NCI-H2081 treated with DMSO at 0.1 percent for 48 hours (cell line): ENCODE measurements around the gene EXTL1.

ENCODE experiments used
- DNase-seq: peaks from one replicate; lab custom pipeline; 2025; lab: John Stamatoyannopoulos, UW

Gene EXTL1

DNA sequence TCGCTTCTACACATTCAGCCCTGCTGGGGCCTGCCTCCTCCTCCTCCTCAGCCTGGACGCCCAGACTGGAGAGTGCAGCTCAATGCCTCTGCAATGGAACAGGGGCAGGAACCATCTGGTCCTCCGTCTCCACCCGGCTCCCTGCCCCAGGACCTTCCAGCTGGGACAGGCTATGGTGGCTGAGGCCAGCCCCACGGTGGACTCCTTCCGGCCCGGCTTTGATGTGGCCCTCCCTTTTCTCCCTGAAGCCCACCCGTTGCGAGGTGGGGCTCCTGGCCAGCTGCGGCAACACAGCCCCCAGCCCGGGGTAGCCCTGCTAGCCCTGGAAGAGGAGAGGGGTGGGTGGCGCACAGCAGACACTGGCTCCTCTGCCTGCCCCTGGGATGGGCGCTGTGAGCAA is 1.4 kb downstream of the EXTL1 start:
- DNase-seq, result no peak

- DNase-seq, result no peak
Measured at GRCh38 chr1:26023826-26024225, 2.3 kb downstream of the EXTL1 start.

DNA sequence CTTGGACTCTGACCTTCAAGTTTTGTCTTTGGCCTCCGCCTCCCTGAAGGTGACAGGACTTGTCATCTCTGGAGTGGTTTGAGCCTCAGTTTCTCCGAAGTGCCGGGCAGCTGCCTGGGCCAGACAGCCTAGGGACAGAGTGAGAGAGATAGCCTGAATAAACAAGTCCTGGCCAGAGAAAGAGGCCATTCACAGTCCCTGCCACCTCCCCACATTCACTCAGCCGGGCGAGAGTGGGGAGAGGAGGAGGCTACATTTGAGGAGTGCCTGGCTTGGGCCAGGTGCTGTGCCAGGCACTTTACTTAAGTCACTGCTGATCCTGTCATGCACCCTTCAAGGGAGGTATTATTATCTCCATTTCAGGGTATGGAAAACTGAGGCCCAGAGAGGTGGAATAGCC is 3.5 kb downstream of the EXTL1 start:
- no peak for DNase-seq

- DNase-seq, result no peak
Measured at GRCh38 chr1:26025517-26025916, 3.9 kb downstream of the EXTL1 start.

GRCh38 chr1:26027716-26028489 is 6.3 kb downstream of the EXTL1 start:
- no peak for DNase-seq

GRCh38 chr1:26028490-26028980 is 7.0 kb downstream of the EXTL1 start:
- DNase-seq, result no peak

GRCh38 chr1:26029054-26029863 is 7.7 kb downstream of the EXTL1 start:
- DNase-seq, result no peak

GRCh38 chr1:26029864-26030481 is 8.4 kb downstream of the EXTL1 start:
- DNase-seq, result no peak

- DNase-seq, result no peak
Measured at GRCh38 chr1:26031196-26031595, 9.6 kb downstream of the EXTL1 start.

- no peak for DNase-seq
Measured at GRCh38 chr1:26031611-26032220, 10.1 kb downstream of the EXTL1 start.

- DNase-seq, result no peak
Measured at GRCh38 chr1:26032656-26033357, 11.2 kb downstream of the EXTL1 start.

DNA sequence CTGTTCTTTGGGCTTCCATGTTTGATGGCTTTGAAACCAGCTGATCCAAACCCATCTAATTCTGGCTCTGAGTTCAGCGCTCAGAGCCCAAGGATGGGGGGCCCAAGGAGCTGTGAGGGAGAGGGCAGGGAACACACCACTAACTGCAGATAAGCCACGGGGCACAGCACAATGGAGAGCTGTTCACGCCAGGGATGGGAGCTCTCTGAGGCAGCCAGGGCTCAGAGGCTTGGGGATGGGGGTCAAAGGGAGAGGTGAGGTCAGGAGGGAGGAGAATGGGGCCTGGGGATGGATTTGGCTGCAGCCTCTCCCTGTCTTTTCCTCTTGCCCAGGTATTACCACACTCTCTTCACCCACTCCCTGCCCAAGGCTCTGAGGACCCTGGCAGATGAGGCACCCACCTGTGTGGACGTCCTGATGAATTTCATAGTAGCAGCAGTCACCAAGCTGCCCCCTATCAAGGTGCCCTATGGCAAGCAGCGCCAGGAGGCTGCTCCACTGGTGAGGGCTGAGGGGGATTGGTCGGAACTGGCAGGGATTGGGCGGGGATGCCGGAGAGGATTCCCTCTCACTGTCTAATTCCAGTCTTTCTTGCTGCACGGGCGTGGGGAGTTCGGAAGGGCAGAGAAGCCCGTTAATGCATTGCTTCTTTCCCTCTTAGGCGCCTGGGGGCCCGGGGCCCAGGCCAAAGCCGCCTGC is 13.1 kb downstream of the EXTL1 start:
- no peak for DNase-seq

DNA sequence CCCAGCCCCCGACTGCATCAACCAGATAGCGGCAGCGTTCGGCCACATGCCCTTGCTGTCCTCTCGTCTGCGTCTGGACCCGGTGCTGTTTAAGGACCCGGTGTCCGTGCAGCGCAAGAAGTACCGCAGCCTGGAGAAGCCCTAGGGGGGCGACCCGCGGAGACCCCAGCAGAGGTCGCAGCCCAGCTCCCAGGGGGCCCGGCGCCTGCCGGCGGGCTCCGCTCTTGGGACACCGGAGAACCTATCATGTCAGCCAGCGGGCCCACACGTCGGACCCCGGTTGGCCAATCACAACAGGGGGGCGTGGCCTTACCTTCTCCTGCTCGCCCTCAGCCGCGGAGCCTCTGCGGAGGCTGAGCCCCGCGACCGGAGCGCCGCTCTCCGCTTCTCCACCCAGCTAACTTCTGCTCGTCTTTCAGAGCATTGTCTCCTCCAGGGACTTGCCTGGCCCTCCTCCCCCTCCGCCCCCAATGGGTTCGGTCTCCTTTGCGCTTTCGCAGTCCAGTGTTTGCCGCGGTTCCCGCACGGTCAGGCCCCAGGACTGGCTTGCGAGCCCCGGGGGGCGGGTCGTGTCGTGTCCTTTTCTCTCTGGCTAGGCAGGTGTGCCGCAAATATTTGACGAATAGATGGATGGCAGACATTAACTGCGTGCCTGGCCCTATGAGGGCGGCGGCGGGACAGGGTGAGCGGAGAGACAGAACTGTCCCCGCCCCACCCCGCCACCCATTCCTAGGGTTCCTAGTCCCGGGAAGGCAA is 13.8 kb downstream of the EXTL1 start:
- DNase-seq, result peak; percentile 65

GRCh38 chr1:26035959-26036755 is 14.6 kb downstream of the EXTL1 start:
- no peak for DNase-seq

- no peak for DNase-seq
Measured at GRCh38 chr1:26036756-26037281, 15.2 kb downstream of the EXTL1 start.

GRCh38 chr1:26037904-26038303 is 16.3 kb downstream of the EXTL1 start:
- DNase-seq, result no peak

GRCh38 chr1:26038477-26038876 is 16.9 kb downstream of the EXTL1 start:
- no peak for DNase-seq

DNA sequence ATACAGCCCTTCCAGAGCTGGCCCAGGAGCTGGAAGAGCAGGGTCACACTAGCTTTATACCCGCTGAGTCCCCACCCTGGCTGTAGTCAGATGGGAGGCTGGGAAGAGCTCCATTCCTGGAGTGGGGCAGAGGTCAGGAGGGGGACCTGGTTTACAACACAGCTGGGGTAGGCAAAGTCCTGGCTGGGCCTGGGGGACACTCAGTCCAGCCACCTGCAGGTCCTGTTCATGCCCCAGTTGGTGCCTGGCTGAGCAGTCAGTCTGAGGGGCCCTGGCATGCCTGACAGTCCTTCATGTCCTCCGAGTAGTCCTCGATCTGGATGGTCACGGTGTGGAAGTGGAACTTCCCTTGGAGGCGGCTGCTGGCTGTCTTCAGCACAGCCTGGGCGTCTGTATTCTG is 17.3 kb downstream of the EXTL1 start:
- no peak for DNase-seq

DNA sequence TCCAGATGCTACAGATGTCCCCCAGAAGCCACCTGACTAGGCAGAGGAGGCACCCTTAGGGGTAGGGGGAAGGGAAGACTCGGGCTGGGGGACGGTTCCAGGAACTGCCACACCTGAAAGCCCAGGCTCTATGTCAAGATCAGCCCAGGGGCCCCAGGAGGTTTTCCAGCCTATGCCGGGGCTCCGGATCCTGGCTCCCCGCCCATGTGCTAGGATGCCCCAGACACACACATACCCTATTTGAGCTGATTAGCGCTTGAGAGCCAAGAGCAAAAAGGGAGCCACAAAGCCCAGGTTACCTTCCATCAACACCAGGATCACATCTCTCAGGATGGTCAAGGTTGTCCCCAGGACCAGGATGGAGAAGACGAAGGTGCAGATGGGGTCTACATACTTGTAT is 19.8 kb downstream of the EXTL1 start:
- DNase-seq, result no peak
